ENCODE data around the gene SCN4B. TPM values are rescaled to one million over a fixed set of nuclear protein-coding genes. Genes with fewer than 3 reads are reported as not detected.
A peak's percentile ranks its signal among the peaks of the same experiment; 100 is the strongest.

SCN4B gene
- total RNA-seq, 2 donors from 2014 or later: 0.15 to 0.20 TPM

DNA sequence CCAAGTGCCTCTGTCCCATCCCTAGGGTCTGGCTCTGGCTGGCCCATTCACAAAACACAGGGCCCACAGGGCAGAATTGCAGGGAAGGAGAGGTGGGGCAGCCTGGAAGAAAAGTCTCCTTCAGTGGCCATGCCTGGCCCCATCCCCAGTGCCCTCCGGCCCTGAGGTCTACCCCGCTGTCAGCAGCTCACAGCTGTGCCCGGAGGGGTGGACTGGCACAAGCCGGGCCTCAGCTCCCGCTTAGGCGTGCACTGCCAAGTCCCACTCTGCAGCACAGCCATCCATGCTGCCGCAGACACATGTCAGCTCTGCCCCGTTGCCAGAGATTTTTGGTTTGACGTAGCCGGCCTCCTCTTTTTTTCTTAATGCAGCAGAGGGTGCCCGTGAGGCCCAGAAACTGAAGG is 27.7 kb upstream of the SCN4B start:
- 12 to 13% methylated on average over 11 of the region's 11 CpGs for WGBS, 2 experiments (ENCODE audit: insufficient coverage in 1 of 2, insufficient read length in 1 of 2)
- peaks cover 18% of the 10 kb centered on the region for H3K4me1 Mint-ChIP-seq

DNA sequence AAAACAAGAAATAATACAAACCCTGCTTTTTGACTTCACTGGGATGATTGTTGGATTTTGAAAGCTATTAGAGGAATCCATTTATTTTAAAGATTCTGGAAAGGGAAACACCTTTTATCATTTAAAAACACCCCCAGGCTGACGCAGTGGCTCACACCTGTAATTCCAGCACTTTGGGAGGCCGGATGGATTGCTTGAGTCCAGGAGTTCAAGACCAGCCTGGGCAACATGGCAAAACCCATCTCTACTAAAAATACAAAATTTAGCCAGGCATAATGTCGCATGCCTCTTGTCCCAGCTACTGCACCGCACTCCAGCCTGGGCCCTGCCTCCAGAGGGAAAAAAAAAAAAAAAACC is 24.1 kb upstream of the SCN4B start:
- H3K4me1 Mint-ChIP-seq: peaks cover 26% of the 10 kb centered on the region
- no peak for DNase-seq
- peak overlapping the region; percentile 60 for H3K4me3 Mint-ChIP-seq
- no peaks in the 10 kb centered on the region for H3K36me3 Mint-ChIP-seq (ENCODE audit: low read depth)
- Histone ChIP-seq H3K9me3 (ENCODE audit: control insufficient read depth, low read length) (no peaks in the 10 kb centered on the region), H3K36me3 (ENCODE audit: control insufficient read depth, insufficient read depth, low read length) (no peaks in the 10 kb centered on the region), H3K9ac (ENCODE audit: extremely low read depth, low read length, poor library complexity, severe bottlenecking) (no peak overlapping the region), H3K4me3 (ENCODE audit: low read length) (no peak overlapping the region), H3K4me1 (ENCODE audit: control insufficient read depth, insufficient read depth, low read length) (peaks cover 6% of the 10 kb centered on the region), H3K27me3 (ENCODE audit: control insufficient read depth, insufficient read depth, low read length, poor library complexity, severe bottlenecking) (peaks cover 37% of the 10 kb centered on the region), H3K27ac (ENCODE audit: low read depth, low read length) (no peak overlapping the region)
- H3K9me3 Mint-ChIP-seq: no peaks in the 10 kb centered on the region
- 84 to 87% methylated on average over 2 to 4 of the region's 4 CpGs for WGBS, 2 experiments (ENCODE audit: insufficient coverage in 1 of 2, insufficient read length in 1 of 2)
- H3K27ac Mint-ChIP-seq: no peak overlapping the region
- TF ChIP-seq, protein P1, sequence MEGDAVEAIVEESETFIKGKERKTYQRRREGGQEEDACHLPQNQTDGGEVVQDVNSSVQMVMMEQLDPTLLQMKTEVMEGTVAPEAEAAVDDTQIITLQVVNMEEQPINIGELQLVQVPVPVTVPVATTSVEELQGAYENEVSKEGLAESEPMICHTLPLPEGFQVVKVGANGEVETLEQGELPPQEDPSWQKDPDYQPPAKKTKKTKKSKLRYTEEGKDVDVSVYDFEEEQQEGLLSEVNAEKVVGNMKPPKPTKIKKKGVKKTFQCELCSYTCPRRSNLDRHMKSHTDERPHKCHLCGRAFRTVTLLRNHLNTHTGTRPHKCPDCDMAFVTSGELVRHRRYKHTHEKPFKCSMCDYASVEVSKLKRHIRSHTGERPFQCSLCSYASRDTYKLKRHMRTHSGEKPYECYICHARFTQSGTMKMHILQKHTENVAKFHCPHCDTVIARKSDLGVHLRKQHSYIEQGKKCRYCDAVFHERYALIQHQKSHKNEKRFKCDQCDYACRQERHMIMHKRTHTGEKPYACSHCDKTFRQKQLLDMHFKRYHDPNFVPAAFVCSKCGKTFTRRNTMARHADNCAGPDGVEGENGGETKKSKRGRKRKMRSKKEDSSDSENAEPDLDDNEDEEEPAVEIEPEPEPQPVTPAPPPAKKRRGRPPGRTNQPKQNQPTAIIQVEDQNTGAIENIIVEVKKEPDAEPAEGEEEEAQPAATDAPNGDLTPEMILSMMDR (conservative IDR thresholded peaks at IDR 0.05): no peak
- H3K27me3 Mint-ChIP-seq (ENCODE audit: insufficient read depth): peaks cover 46% of the 10 kb centered on the region

More for the DNA sequence above, 27.7 kb upstream of the SCN4B start:
- peak; percentile 92 for DNase-seq
- no peak overlapping the region for H3K4me3 Mint-ChIP-seq
- Histone ChIP-seq H3K27ac (ENCODE audit: low read depth, low read length) (no peak overlapping the region), H3K4me1 (ENCODE audit: control insufficient read depth, insufficient read depth, low read length) (peaks cover 6% of the 10 kb centered on the region), H3K27me3 (ENCODE audit: control insufficient read depth, insufficient read depth, low read length, poor library complexity, severe bottlenecking) (peaks cover 12% of the 10 kb centered on the region), H3K36me3 (ENCODE audit: control insufficient read depth, insufficient read depth, low read length) (no peaks in the 10 kb centered on the region), H3K9ac (ENCODE audit: extremely low read depth, low read length, poor library complexity, severe bottlenecking) (no peak overlapping the region), H3K9me3 (ENCODE audit: control insufficient read depth, low read length) (no peaks in the 10 kb centered on the region), H3K4me3 (ENCODE audit: low read length) (no peak overlapping the region)
- H3K9me3 Mint-ChIP-seq: no peaks in the 10 kb centered on the region
- H3K36me3 Mint-ChIP-seq (ENCODE audit: low read depth): no peaks in the 10 kb centered on the region
- TF ChIP-seq, protein P1 (conservative IDR thresholded peaks at IDR 0.05): peak; percentile 25
- no peak overlapping the region for H3K27ac Mint-ChIP-seq
- peaks cover 21% of the 10 kb centered on the region for H3K27me3 Mint-ChIP-seq (ENCODE audit: insufficient read depth)

DNA sequence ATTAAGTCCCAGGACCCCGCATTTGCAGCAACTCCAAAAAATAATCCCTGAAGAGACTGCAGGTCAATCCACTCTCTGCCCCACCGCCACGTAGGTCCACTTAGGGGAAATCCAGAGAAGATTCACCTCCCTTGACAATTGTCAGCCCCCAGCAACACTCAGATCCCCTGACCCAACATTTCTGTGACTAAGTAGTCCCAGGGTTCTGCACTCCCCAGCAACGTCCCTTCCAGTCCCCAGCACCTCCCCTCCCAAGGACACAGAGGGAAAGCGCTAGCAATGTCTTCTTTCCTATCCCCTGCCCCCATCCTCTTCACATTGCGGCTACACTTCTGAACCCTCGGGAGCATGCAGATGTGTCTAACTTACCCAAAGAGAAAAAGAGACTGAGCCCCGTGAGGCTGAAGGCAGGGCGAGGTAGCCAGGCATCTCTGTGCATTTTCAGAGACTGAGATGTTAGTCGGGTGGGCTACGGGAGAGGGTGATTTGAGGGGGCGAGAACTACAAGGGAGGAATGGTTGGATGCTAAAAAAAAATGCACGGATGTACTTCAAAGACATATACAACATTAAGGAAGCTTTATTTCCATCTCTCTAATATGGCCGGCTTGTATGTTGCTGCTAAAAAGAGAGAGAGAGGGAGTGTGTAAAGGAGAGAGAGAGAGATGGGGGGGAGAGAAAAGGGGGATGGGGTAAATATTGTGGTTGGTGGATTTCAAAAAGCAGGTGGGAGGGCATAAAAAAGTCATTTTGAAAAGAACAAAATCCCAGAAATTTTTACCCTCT is 23.6 kb upstream of the SCN4B start, which contains the start of gene SCN2B:
SCN2B (minus strand) TSS at position 647 of the 785 bp plus-strand sequence; CDS start at position 439, 208 bp downstream.
- no peak within 1 kb of the TSS for H3K9ac ChIP-seq (ENCODE audit: extremely low read depth, low read length, poor library complexity, severe bottlenecking)
- no peaks in the 10 kb centered on the region for H3K36me3 ChIP-seq (ENCODE audit: control insufficient read depth, insufficient read depth, low read length)
- Mint-ChIP-seq H3K36me3 (ENCODE audit: low read depth) (no peaks in the 10 kb centered on the region), H3K9me3 (no peaks in the 10 kb centered on the region), H3K4me1 (peaks cover 26% of the 10 kb centered on the region), H3K4me3 (peak within 1 kb of the TSS; percentile 60), H3K27me3 (ENCODE audit: insufficient read depth) (peaks cover 51% of the 10 kb centered on the region), H3K27ac (no peak within 1 kb of the TSS)
- no peak for DNase-seq
- WGBS, 2 experiments (ENCODE audit: insufficient coverage in 1 of 2, insufficient read length in 1 of 2): 27 to 45% methylated on average over 6 to 14 of the region's 14 CpGs
- peak within 1 kb of the TSS; percentile 76 for H3K4me3 ChIP-seq (ENCODE audit: low read length)
- H3K4me1 ChIP-seq (ENCODE audit: control insufficient read depth, insufficient read depth, low read length): peaks cover 6% of the 10 kb centered on the region
- H3K9me3 ChIP-seq (ENCODE audit: control insufficient read depth, low read length): no peaks in the 10 kb centered on the region
- H3K27me3 ChIP-seq (ENCODE audit: control insufficient read depth, insufficient read depth, low read length, poor library complexity, severe bottlenecking): peaks cover 41% of the 10 kb centered on the region
- no peak within 1 kb of the TSS for H3K27ac ChIP-seq (ENCODE audit: low read depth, low read length)
- TF ChIP-seq, protein P1 (conservative IDR thresholded peaks at IDR 0.05): no peak
